K562 (cell line): ENCODE measurements around the gene GSTO2. TPM values are rescaled to one million over a fixed set of nuclear protein-coding genes. Genes with fewer than 3 reads are reported as not detected.

ENCODE experiments used
- BRCA1 ChIP-seq, 2 experiments: fragments of 450-650 bp in 1 of 2; sonication (generic) in 1 of 2; formaldehyde crosslinking in 1 of 2; IDR thresholded peaks; 2 replicates each; pipeline versions ENCODE4 v1.5.0 to v1.6.1; 2017 to 2020; ENCODE audit warnings: mild to moderate bottlenecking in 1 of 2, missing genetic modification reagents in 1 of 2
- CCNT2 ChIP-seq: IDR thresholded peaks from 2 replicates; pipeline ENCODE4 v1.6.1; 2011; ENCODE audit warnings: borderline replicate concordance, low read depth, mild to moderate bottlenecking, moderate library complexity, mixed read lengths, low read length; ENCODE audit not compliant: insufficient read length; ENCODE audit errors: extremely low read depth
- CHD2 ChIP-seq: IDR thresholded peaks from 2 replicates; pipeline ENCODE4 v1.6.1; 2011; ENCODE audit warnings: low read depth, low read length
- FOXM1 ChIP-seq, 2 experiments: fragments of 450-650 bp in 1 of 2; sonication (generic) in 1 of 2; formaldehyde crosslinking in 1 of 2; IDR thresholded peaks; 2 replicates each; pipeline versions ENCODE4 v1.6.1 to v1.9.0; 2017 to 2022; ENCODE audit warnings: low read depth in 2 of 2, mild to moderate bottlenecking in 2 of 2, missing genetic modification reagents in 1 of 2, moderate library complexity in 1 of 2
- HMGN3 ChIP-seq: IDR thresholded peaks from 2 replicates; pipeline ENCODE4 v1.6.1; 2011; ENCODE audit warnings: borderline replicate concordance, low read depth, mild to moderate bottlenecking, mixed read lengths, low read length; ENCODE audit not compliant: insufficient read length; ENCODE audit errors: extremely low read depth
- MTA3 ChIP-seq: fragments of 450-650 bp; formaldehyde crosslinking; IDR thresholded peaks from 2 replicates; pipeline ENCODE4 v1.6.1; 2017; ENCODE audit warnings: mild to moderate bottlenecking, borderline replicate concordance
- MYC ChIP-seq, 2 experiments: fragments of 250-450 bp in 1 of 2; sonication (Bioruptor Pico) in 1 of 2; IDR thresholded peaks; 2 replicates each; pipeline versions ENCODE4 v1.5.1 to v1.6.1; 2012 to 2021; ENCODE audit warnings: low read depth in 2 of 2, borderline replicate concordance in 1 of 2, improper control_type of control experiment in 1 of 2, low read length in 1 of 2, mild to moderate bottlenecking in 1 of 2, moderate library complexity in 1 of 2
- NCOR1 ChIP-seq: fragments of 450-650 bp; IDR thresholded peaks from 2 replicates; pipeline ENCODE4 v1.6.1; 2016; ENCODE audit warnings: mild to moderate bottlenecking, moderate library complexity
- NFE2 ChIP-seq: IDR thresholded peaks from 2 replicates; pipeline ENCODE4 v1.6.1; 2014; ENCODE audit warnings: antibody characterized with exemption, low read depth
- RB1 ChIP-seq: fragments of 450-650 bp; IDR thresholded peaks from 2 replicates; pipeline ENCODE4 v1.6.1; 2017; ENCODE audit warnings: low read depth, mild to moderate bottlenecking
- SAFB ChIP-seq: fragments of 200-400 bp; formaldehyde crosslinking; IDR thresholded peaks from 2 replicates; pipeline ENCODE4 v1.6.1; 2017; ENCODE audit warnings: low read depth, low read length, borderline replicate concordance
- SMARCB1 ChIP-seq: IDR thresholded peaks from 2 replicates; pipeline ENCODE4 v1.6.1; 2011; ENCODE audit warnings: improper control_type of control experiment, low read depth; ENCODE audit not compliant: insufficient read length
- ZFX ChIP-seq: sonication (generic); formaldehyde crosslinking; IDR thresholded peaks from 2 replicates; pipeline ENCODE4 v1.8.0; 2022; ENCODE audit warnings: mild to moderate bottlenecking, missing genetic modification reagents, moderate library complexity
- polyA plus RNA-seq, 8 experiments: library from polyadenylated mRNA; depleted of rRNA in 4 of 8; stranded (reverse) in 5 of 8; unstranded in 3 of 8; fragments of >200 nt; fragmentation: Nextera tagmentation in 2 of 8; fragmentation: Illumina TruSeq in 1 of 8; extraction: Ambion mirVana in 2 of 8; extraction: Trizol in 1 of 8; gene quantifications; 2 replicates each; pipeline versions ENCODE4 v1.2.1 to v1.2.3, GENCODE V29; 2011 to 2014; ENCODE audit warnings: inconsistent platforms in 1 of 8, missing spikeins in 1 of 8
- total RNA-seq, 7 experiments: library from RNA; depleted of rRNA in 6 of 7; stranded (reverse); fragments of >200 nt in 6 of 7; fragmentation: Illumina TruSeq in 2 of 7; extraction: Trizol in 2 of 7; gene quantifications; 2 replicates each; pipeline versions ENCODE4 v1.2.1 to v1.2.3, GENCODE V29; 2011 to 2021; ENCODE audit warnings: low replicate concordance in 1 of 7
- TF ChIP-seq, protein P1 (sequence below): fragments of 450-650 bp; conservative IDR thresholded peaks from 2 replicates; pipeline ENCODE4 v1.6.1; 2016; ENCODE audit warnings: missing genetic modification characterization, low read depth, mild to moderate bottlenecking, missing compliant biosample characterization, moderate library complexity
- TF ChIP-seq, protein P2 (sequence below), 2 experiments: fragments of 450-650 bp in 1 of 2; sonication (generic) in 1 of 2; formaldehyde crosslinking in 1 of 2; IDR thresholded peaks; 2 replicates each; pipeline versions ENCODE4 v1.7.1 to v1.9.0; 2016 to 2022; ENCODE audit warnings: inconsistent platforms in 1 of 2, mild to moderate bottlenecking in 1 of 2, missing genetic modification reagents in 1 of 2

Gene GSTO2
- total and polyA plus RNA-seq, 9 of the 15 experiments (the other 6 are each of a cell fraction or from before 2014, with no cell fraction given) = 0.18 to 1.8 (median 0.90) TPM

GRCh38 chr10:104254493-104255310 lies 14.3 kb upstream of the GSTO2 start, which contains the start of gene GSTO1 (continued):
- TF ChIP-seq CCNT2 = peak; percentile 54
- TF ChIP-seq BRCA1 (IDR thresholded peaks at IDR 0.05) = no peak
- no peak for TF ChIP-seq BRCA1 (CRISPR knock-in tag; IDR thresholded peaks at IDR 0.05)
- peak; percentile 70 for TF ChIP-seq RB1
- no peak for TF ChIP-seq CHD2
- TF ChIP-seq NFE2 = peak; percentile 77
- TF ChIP-seq FOXM1 (IDR thresholded peaks at IDR 0.05; ENCODE audit: low read depth) = no peak
- TF ChIP-seq FOXM1 (CRISPR knock-in tag; IDR thresholded peaks at IDR 0.05; ENCODE audit: low read depth) = no peak
- TF ChIP-seq MTA3 = peak; percentile 65; the same call in 1 of the 2 replicates
- peak; percentile 46; the same call in 1 of the 2 replicates for TF ChIP-seq SAFB
- peak; percentile 62; the same call in 1 of the 2 replicates for TF ChIP-seq MYC (IDR thresholded peaks at IDR 0.05; ENCODE audit: low read depth, low read length)
- no peak for TF ChIP-seq MYC (CRISPR knock-in tag; IDR thresholded peaks at IDR 0.05; ENCODE audit: borderline replicate concordance, low read depth)
- TF ChIP-seq HMGN3 = peak; percentile 26
- TF ChIP-seq ZFX = peak; percentile 70
- 0 out of 2 replicates have a peak, but pooled peaks have one; percentile 20 for TF ChIP-seq NCOR1
- TF ChIP-seq, protein P1, sequence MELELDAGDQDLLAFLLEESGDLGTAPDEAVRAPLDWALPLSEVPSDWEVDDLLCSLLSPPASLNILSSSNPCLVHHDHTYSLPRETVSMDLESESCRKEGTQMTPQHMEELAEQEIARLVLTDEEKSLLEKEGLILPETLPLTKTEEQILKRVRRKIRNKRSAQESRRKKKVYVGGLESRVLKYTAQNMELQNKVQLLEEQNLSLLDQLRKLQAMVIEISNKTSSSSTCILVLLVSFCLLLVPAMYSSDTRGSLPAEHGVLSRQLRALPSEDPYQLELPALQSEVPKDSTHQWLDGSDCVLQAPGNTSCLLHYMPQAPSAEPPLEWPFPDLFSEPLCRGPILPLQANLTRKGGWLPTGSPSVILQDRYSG (tag) = 0 out of 2 replicates have a peak, but pooled peaks have one; percentile 30
- TF ChIP-seq, protein P2, sequence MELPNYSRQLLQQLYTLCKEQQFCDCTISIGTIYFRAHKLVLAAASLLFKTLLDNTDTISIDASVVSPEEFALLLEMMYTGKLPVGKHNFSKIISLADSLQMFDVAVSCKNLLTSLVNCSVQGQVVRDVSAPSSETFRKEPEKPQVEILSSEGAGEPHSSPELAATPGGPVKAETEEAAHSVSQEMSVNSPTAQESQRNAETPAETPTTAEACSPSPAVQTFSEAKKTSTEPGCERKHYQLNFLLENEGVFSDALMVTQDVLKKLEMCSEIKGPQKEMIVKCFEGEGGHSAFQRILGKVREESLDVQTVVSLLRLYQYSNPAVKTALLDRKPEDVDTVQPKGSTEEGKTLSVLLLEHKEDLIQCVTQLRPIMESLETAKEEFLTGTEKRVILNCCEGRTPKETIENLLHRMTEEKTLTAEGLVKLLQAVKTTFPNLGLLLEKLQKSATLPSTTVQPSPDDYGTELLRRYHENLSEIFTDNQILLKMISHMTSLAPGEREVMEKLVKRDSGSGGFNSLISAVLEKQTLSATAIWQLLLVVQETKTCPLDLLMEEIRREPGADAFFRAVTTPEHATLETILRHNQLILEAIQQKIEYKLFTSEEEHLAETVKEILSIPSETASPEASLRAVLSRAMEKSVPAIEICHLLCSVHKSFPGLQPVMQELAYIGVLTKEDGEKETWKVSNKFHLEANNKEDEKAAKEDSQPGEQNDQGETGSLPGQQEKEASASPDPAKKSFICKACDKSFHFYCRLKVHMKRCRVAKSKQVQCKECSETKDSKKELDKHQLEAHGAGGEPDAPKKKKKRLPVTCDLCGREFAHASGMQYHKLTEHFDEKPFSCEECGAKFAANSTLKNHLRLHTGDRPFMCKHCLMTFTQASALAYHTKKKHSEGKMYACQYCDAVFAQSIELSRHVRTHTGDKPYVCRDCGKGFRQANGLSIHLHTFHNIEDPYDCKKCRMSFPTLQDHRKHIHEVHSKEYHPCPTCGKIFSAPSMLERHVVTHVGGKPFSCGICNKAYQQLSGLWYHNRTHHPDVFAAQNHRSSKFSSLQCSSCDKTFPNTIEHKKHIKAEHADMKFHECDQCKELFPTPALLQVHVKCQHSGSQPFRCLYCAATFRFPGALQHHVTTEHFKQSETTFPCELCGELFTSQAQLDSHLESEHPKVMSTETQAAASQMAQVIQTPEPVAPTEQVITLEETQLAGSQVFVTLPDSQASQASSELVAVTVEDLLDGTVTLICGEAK (IDR thresholded peaks at IDR 0.05) = peak; percentile 65
- TF ChIP-seq, protein P2 (CRISPR knock-in tag; IDR thresholded peaks at IDR 0.05) = no peak
- no peak for TF ChIP-seq SMARCB1
